Sigmoid colon (tissue), 7 donors: ENCODE results near the gene HNRNPL. TPM values are rescaled to one million over a fixed set of nuclear protein-coding genes. Genes with fewer than 3 reads are reported as not detected.

Experiments used
- DNase-seq: peaks from one replicate; pipeline ENCODE4 v3.0.0-alpha.2; 2019
- H3K27ac ChIP-seq, 4 donors: fragments of 200-600 bp; sonication (generic); one replicate each; pipeline ENCODE4 v1.5.1; 2016 to 2019; ENCODE audit warnings: mild to moderate bottlenecking in 1 of 4
- H3K27me3 ChIP-seq, 3 donors: fragments of 200-600 bp; sonication (generic); one replicate each; pipeline ENCODE4 v1.5.1; 2019; ENCODE audit warnings: mild to moderate bottlenecking in 1 of 3
- H3K36me3 ChIP-seq, 4 donors: fragments of 200-600 bp; sonication (generic); one replicate each; pipeline ENCODE4 v1.5.1; 2016 to 2019
- H3K4me1 ChIP-seq, 4 donors: fragments of 200-600 bp; sonication (generic); one replicate each; pipeline ENCODE4 v1.5.1; 2017 to 2019
- H3K4me3 ChIP-seq, 4 donors: fragments of 200-600 bp; sonication (generic); one replicate each; pipeline ENCODE4 v1.5.1; 2017 to 2019; ENCODE audit warnings: mild to moderate bottlenecking in 2 of 4, moderate library complexity in 1 of 4
- H3K9me3 ChIP-seq, 4 donors: fragments of 200-600 bp in 3 of 4; sonication (generic) in 3 of 4; one replicate each; pipeline versions ENCODE4 v1.5.1 to v1.6.1; 2013 to 2019
- EP300 ChIP-seq, 4 donors: sonication (generic); formaldehyde crosslinking; IDR thresholded peaks; one replicate each; pipeline ENCODE4 v1.6.1; 2017; ENCODE audit warnings: antibody characterized with exemption in 4 of 4
- POLR2A ChIP-seq, 2 donors: fragments of 450-650 bp; IDR thresholded peaks; one replicate each; pipeline ENCODE4 v1.6.1; 2016; ENCODE audit warnings: antibody characterized with exemption in 2 of 2, mild to moderate bottlenecking in 2 of 2, moderate library complexity in 2 of 2
- POLR2AphosphoS5 ChIP-seq, 4 donors: sonication (generic); formaldehyde crosslinking; IDR thresholded peaks; one replicate each; pipeline ENCODE4 v1.6.1; 2017; ENCODE audit warnings: antibody characterized with exemption in 4 of 4
- WGBS, 2 donors: extraction: QIAGEN DNeasy Blood & Tissue Kit; methylation state at CpG; one replicate each; pipeline ENCODE4 v1.1.7; 2013; 5-methylcytosine and 5-hydroxymethylcytosine counted together
- intact Hi-C: fragments of 100-400 bp; cut with DNase I; formaldehyde crosslinking; loops from one replicate; pipeline ENCODE4 v1.15.1; 2023
- polyA plus RNA-seq, 3 donors: library from polyadenylated mRNA; stranded (reverse); fragments of 200-250 nt; gene quantifications; one replicate each; pipeline ENCODE4 v1.2.3, GENCODE V29; 2013
- total RNA-seq, 4 donors: library from RNA; depleted of rRNA; stranded (reverse); fragments of >200 nt; gene quantifications; one replicate each; pipeline ENCODE4 v1.1.0, GENCODE V29; 2016
- TF ChIP-seq, protein P1 (sequence below), 4 experiments: fragments of 450-650 bp in 3 of 4; fragments of 200-600 bp in 1 of 4; IDR thresholded peaks; one replicate each; pipeline ENCODE4 v1.5.1; 2016 to 2019; ENCODE audit warnings: antibody characterized with exemption in 4 of 4, mild to moderate bottlenecking in 3 of 4, moderate library complexity in 2 of 4
- donor health status: healthy with polysubstance abuse.
- donor health status: Bipolar disorder and iron deficiency.
- donor health status: healthy.

The HNRNPL gene
- total and polyA plus RNA-seq, 7 donors = 115 to 206 (median 160) TPM

DNA sequence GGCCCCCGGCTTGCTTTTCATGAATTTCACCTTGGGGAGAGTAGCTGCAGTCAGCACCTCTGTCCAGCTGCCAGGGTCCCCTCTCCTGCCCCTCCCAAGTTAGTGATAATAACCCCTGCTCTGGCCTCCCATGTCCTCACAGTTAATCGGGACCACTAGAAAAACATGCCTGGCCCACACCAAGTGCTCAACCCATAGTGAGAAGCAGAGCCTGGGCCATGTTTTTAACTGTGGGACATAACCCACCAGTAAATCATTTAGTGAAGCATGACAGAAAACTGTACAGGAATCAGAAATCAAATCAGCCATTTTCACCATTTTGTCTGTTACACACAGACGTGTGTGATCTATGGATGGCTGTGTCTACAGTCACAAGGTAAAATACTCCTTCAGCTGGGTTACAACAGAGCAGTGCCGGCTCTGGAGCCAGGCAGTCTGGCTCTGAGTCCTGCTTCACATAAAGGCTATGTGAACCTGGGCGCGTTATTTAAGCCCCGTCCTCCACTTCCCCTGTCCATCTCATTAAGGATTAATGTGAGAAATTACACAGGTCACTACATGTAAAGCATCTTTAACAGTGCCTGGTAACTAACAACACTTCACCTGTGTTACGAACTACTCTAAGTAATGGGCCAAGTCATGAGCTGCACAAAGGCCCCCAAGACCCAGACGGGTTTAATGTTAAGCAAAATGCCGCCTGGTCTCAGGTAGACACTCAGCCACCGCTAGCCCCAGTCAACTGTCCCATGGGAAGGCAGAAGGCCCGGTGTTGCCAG, 10.6 kb downstream of the HNRNPL start:
- H3K36me3 ChIP-seq = peaks cover 68 to 90% (median 79%) of the 10 kb centered on the region in 4 donors
- no peaks in the 10 kb centered on the region for H3K27me3 ChIP-seq
- no peak overlapping the region for H3K4me3 ChIP-seq
- peaks cover 0 to 25% (median 16%) of the 10 kb centered on the region in 4 donors for H3K4me1 ChIP-seq
- intact Hi-C loops = loop anchor here (10.0 kb wide), 1 partner anchor 194 kb away; the partner anchor contains the start of gene ACTN4
- TF ChIP-seq, protein P1, sequence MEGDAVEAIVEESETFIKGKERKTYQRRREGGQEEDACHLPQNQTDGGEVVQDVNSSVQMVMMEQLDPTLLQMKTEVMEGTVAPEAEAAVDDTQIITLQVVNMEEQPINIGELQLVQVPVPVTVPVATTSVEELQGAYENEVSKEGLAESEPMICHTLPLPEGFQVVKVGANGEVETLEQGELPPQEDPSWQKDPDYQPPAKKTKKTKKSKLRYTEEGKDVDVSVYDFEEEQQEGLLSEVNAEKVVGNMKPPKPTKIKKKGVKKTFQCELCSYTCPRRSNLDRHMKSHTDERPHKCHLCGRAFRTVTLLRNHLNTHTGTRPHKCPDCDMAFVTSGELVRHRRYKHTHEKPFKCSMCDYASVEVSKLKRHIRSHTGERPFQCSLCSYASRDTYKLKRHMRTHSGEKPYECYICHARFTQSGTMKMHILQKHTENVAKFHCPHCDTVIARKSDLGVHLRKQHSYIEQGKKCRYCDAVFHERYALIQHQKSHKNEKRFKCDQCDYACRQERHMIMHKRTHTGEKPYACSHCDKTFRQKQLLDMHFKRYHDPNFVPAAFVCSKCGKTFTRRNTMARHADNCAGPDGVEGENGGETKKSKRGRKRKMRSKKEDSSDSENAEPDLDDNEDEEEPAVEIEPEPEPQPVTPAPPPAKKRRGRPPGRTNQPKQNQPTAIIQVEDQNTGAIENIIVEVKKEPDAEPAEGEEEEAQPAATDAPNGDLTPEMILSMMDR (IDR thresholded peaks at IDR 0.05) = no peak
- TF ChIP-seq POLR2A (IDR thresholded peaks at IDR 0.05) = no peak
- no peak for TF ChIP-seq EP300 (IDR thresholded peaks at IDR 0.05)
- no peak for TF ChIP-seq POLR2AphosphoS5 (IDR thresholded peaks at IDR 0.05)
- H3K27ac ChIP-seq = peak overlapping the region in 3 of 4 donors; percentile 6 to 35 (median 8)
- no peaks in the 10 kb centered on the region for H3K9me3 ChIP-seq
- 89% methylated on average over 12 of the region's 12 CpGs for WGBS, 2 donors
- no peak for DNase-seq

- Histone ChIP-seq H3K4me1 (peaks cover 0 to 22% (median 14%) of the 10 kb centered on the region in 4 donors), H3K4me3 (no peak overlapping the region), H3K9me3 (no peaks in the 10 kb centered on the region), H3K36me3 (peaks cover 60 to 82% (median 71%) of the 10 kb centered on the region in 4 donors), H3K27ac (peak overlapping the region in 3 of 4 donors; percentile 6 to 35 (median 8)), H3K27me3 (no peaks in the 10 kb centered on the region)
- intact Hi-C loops = loop anchor here (10.0 kb wide), 1 partner anchor 194 kb away; the partner anchor contains the start of gene ACTN4
- no peak for DNase-seq
- TF ChIP-seq POLR2A (IDR thresholded peaks at IDR 0.05) (no peak), POLR2AphosphoS5 (IDR thresholded peaks at IDR 0.05) (peak in 1 of 4 donors; percentile 3)
- WGBS, 2 donors = 82 to 83% methylated on average over 19 of the region's 19 CpGs
Observed at GRCh38 chr19:38838208-38838985, 11.4 kb downstream of the HNRNPL start.

GRCh38 chr19:38837656-38838121, 12.1 kb downstream of the HNRNPL start:
- Histone ChIP-seq H3K36me3 (peaks cover 53 to 75% (median 64%) of the 10 kb centered on the region in 4 donors), H3K4me1 (peaks cover 0 to 22% (median 15%) of the 10 kb centered on the region in 4 donors), H3K9me3 (no peaks in the 10 kb centered on the region), H3K27me3 (no peaks in the 10 kb centered on the region), H3K27ac (no peak overlapping the region), H3K4me3 (no peak overlapping the region)
- DNase-seq = no peak
- 86 to 89% methylated on average over 7 of the region's 7 CpGs for WGBS, 2 donors
- intact Hi-C loops = loop anchor here (10.0 kb wide), 1 partner anchor 193 kb away; the partner anchor contains the start of gene ACTN4
- no peak for TF ChIP-seq POLR2AphosphoS5 (IDR thresholded peaks at IDR 0.05)
- no peak for TF ChIP-seq POLR2A (IDR thresholded peaks at IDR 0.05)
- TF ChIP-seq, protein P1 (IDR thresholded peaks at IDR 0.05) = no peak
- TF ChIP-seq EP300 (IDR thresholded peaks at IDR 0.05) = no peak

- intact Hi-C loops = loop anchor here (1.0 to 10.0 kb wide), 2 partner anchors 10 to 192 kb away; partner anchors contain the start of gene ACTN4
- Histone ChIP-seq H3K27me3 (no peaks in the 10 kb centered on the region), H3K36me3 (peaks cover 49 to 69% (median 58%) of the 10 kb centered on the region in 4 donors), H3K4me3 (no peak overlapping the region), H3K9me3 (no peaks in the 10 kb centered on the region), H3K4me1 (peaks cover 0 to 26% (median 20%) of the 10 kb centered on the region in 4 donors), H3K27ac (peak overlapping the region in 1 of 4 donors; percentile 7)
- no peak for TF ChIP-seq POLR2A (IDR thresholded peaks at IDR 0.05)
- no peak for TF ChIP-seq POLR2AphosphoS5 (IDR thresholded peaks at IDR 0.05)
- TF ChIP-seq, protein P1 (IDR thresholded peaks at IDR 0.05) = no peak
- TF ChIP-seq EP300 (IDR thresholded peaks at IDR 0.05) = no peak
- WGBS, 2 donors = 88 to 94% methylated on average over 6 of the region's 6 CpGs
- no peak for DNase-seq
Observed at GRCh38 chr19:38836983-38837626, 12.7 kb downstream of the HNRNPL start.
